GM12875 (cell line): ENCODE measurements around the gene CXCR3.
"Not testable (repeated sequence)": the region's sequence is repeated elsewhere in the genome, so short reads cannot be mapped to it uniquely, and the experiment has no call there.

Experiments used
- H3K4me3 ChIP-seq: one replicate; pipeline ENCODE4 v1.5.1; 2011; ENCODE audit warnings: low read depth, low read length, control low read depth
- TF ChIP-seq, protein P1 (sequence below): IDR thresholded peaks from 2 replicates; pipeline ENCODE4 v1.5.1; 2011; ENCODE audit warnings: low read depth, mild to moderate bottlenecking, control low read depth, inconsistent platforms, low read length, moderate library complexity, borderline replicate concordance; ENCODE audit not compliant: insufficient read depth

The CXCR3 gene

DNA sequence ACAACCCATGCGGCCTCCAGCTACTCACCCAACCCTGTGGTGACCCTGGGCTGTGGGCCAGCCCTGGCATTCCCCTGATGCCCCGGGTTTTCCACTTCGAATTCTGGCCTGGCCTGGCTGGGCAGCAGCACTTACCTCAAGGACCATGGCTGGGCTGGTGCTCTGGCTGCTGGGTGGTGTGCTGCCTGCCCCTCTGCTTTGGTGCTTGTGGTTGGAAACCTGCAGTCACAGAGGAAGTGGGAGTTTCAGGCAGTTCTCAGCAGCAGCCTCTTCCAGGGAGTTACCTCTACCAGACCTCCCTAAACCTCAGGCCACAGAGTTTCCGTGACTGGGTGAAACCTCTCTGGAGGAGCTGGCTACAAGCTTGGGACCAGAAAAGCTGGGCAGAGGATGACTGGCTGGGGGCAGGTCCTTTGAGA, at the start of gene CXCR3:
TSS of gene CXCR3 (minus strand) at position 209 of the 419 bp plus-strand sequence. CDS start at position 147, 62 bp downstream.
- H3K4me3 ChIP-seq: peak within 1 kb of the TSS; percentile 43
- TF ChIP-seq, protein P1, sequence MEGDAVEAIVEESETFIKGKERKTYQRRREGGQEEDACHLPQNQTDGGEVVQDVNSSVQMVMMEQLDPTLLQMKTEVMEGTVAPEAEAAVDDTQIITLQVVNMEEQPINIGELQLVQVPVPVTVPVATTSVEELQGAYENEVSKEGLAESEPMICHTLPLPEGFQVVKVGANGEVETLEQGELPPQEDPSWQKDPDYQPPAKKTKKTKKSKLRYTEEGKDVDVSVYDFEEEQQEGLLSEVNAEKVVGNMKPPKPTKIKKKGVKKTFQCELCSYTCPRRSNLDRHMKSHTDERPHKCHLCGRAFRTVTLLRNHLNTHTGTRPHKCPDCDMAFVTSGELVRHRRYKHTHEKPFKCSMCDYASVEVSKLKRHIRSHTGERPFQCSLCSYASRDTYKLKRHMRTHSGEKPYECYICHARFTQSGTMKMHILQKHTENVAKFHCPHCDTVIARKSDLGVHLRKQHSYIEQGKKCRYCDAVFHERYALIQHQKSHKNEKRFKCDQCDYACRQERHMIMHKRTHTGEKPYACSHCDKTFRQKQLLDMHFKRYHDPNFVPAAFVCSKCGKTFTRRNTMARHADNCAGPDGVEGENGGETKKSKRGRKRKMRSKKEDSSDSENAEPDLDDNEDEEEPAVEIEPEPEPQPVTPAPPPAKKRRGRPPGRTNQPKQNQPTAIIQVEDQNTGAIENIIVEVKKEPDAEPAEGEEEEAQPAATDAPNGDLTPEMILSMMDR: no peak

DNA sequence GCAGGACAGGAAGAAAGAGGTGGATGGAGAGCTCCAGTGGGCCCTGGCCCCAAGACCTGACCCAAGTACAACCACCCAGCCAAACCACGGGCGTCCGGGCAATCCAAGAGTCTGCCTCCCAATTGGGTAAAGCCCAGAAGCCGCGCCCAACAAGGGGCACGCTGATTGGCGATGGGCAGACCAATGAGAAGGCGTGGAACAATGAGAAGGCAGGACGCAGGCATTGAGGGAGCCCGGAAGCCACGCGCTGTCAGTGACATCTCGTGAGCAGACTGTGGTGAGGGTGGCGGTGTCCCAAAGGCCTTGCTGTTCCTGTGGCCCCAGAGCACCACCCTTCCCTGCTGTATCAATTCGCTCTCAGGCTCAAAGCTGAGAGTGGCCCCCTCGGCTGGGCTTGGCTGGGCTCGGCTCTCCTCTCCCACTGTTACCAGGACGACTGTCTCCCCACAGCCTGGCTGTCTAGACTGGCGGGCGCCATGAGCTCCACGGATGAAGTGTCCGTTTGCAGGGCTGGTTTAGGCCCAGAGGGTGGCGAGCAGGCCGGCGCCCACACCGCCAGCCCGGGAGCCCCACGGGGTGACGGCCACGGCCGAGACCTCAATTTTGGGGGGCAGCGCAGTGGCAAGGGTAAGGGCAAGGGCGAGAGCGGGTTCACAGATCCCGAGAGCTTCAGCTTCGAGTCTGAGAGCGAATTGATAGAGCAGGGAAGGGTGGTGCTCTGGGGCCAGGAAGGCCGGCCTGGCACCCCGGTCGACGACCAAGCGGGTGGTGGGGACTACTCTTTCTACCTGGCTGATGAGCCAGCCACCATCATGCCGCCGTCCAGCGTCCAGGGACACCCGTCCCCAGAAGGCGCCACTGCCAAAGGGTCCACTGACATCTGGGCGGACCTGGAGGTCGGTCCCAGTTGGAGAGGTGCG, 49.3 kb upstream of the CXCR3 start, which contains the start of gene LOC101059915:
TSS of gene LOC101059915 (plus strand) at position 219 of the 920 bp plus-strand sequence.
- TF ChIP-seq, protein P1: no peak

DNA sequence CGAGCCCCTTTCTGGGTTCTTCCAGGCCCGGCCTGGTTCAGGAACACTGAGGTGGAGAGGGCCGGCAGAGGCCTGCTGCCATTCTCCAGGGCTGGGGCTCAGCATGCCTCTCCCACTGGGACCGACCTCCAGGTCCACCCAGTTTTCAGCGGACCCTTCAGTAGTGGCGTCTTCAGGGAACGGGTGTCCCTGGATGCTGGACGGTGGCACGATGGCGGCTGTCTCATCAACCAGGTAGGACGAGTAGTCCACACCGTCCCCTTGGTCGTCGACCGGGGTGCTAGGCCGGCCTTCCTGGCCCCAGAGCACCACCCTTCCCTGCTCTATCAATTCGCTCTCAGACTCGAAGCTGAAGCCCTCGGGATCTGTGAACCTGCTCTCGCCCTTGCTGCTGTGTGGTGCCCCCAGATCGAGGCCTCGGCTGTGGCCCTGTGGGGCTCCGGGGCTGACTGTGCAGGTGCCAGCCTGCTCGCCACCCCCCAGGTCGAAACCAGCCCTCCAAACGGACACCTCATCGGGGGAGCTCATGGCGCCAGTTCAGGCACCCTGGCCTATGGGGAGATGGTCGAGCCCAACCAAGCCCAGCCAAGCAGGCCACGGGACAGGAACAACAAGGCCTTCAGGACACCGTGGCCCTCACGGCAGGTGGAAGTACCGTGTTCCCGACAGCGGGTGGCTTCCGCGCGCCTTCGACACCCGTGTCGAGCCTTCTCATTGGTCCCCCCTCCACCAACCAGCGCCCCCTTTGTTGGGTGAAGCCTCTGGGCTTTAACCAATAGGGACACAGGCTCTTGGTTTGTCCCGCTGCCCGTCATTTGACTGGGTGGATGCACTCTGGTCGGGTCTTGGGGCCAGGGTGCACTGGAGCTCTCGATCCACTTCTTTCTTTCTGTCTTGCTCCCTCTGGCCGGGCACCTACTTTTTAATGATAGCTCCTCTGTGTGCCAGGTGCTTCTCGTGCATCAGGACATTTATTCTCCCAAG, 48.2 kb upstream of the CXCR3 start:
- TF ChIP-seq, protein P1: no peak
- no peak overlapping the region for H3K4me3 ChIP-seq

More for the DNA sequence above, 49.3 kb upstream of the CXCR3 start, which contains the start of gene LOC101059915:
- no peak within 1 kb of the TSS for H3K4me3 ChIP-seq

DNA sequence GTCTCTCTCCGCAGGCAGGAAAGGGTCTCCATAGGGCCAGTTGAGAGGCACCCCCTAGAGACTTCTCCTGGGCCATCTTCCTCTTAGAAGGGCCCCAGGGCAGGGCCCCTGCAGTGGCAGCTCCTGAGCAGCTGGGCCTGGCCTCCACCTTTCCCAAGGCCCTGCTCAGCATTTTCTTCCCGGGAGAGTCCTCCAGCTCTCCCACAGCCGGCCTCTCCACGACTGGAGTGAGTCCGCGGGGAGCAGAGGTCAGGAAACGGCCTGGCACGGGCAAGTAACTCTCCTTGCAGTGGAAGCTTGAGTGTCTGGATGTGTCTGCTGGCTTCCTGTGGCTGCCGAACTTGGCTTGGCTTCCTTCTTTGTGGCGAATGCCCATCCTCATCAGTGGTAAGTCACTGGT, 47.4 kb upstream of the CXCR3 start:
- TF ChIP-seq, protein P1: no peak
- H3K4me3 ChIP-seq: no peak overlapping the region

DNA sequence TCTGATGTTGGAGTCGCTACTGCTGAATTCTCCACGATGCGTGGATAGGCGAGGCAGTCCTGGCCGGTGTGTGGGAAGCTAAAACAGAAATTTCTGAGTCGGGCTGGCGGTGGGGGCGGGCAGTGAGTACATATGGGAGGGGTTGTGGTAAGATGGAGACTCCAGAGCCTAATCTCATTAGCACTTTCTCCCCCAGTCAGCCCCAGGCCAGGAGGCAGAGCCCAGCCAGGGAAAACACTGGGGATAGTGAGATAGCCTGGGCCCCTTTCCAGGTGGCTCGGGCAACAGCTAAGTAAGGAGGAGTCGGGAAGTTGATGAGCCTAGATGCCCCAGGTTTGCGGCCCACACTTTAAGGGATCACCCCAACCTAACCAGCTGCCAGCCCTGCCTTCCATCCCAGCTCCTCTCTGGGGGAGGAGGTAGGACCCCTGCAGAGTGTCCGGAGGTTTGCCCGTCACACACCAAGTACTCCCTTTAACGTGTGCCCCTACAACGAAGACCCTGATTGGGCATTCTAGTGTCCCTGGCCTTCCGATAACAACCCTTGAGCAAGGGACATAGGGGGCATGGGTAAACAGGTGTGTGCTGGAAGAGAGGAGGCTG, 46.7 kb upstream of the CXCR3 start:
- H3K4me3 ChIP-seq: no peak overlapping the region
- TF ChIP-seq, protein P1: no peak

DNA sequence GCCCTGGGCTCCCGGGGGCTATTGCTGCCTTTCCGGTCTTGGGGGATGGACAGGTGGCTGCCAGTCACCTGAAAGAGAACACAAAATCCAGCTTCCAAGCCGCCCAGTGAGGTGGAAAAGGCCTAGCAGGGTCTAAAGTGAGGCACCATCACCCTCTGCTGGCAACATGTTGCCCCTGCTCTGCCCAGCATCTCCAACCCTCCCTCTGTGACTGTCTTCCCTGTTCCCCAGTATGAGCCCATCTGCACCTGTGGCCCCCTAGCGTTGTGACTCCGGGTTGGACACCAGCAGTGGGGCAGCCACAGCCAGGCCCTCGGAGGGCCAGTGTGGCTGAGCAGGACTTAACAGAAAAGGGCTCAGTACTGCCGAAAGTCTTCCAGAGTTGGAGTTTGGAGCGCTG, 45.9 kb upstream of the CXCR3 start:
- TF ChIP-seq, protein P1: peak; percentile 35; the same call in 1 of the 2 replicates
- H3K4me3 ChIP-seq: not testable (repeated sequence)

DNA sequence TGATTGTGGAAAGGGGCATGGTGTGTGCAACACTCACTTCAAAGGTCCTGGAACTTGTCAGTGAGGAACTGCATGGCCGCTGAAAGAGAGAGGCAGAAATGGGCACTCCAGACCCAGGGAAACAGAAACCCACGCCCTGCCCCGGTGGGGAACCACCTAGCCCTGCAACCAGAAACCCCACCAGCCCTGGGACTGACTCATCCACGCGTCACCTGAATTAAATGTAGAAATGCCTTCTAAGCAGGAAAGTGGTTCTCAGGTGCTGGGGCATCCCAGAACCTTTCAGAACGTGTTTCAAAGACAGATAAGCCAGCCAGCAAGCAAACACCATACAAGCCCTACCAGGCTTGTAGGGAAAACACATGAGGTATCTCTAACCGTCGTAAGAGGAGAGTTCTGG, 44.9 kb upstream of the CXCR3 start:
- H3K4me3 ChIP-seq: not testable (repeated sequence)

DNA sequence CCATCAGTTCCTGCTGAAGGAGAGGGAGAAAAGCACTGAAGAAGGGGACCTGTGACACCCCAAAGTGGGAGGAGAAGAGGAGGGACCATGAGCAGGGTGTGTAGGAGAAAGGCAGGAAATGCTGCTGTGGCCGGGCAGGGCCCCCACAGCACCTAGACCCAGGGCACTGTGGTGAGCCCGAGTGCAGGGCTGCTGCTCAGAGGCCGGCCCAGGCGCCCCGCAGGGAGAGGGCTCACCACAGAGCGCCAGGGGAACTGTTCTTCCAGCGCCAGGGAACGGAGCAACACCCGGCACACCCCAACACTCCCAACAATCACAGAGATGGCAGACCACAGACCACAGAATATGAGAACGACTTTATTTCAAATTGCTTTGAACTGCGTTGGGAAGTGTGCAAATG, 44.3 kb upstream of the CXCR3 start:
- not testable (repeated sequence) for H3K4me3 ChIP-seq
